Measurements from ENCODE around the gene MACROD2.

- TF ChIP-seq CTCF (conservative IDR thresholded peaks at IDR 0.05 in 1 of 2, IDR thresholded peaks at IDR 0.05 in 1 of 2; ENCODE audit: extremely low read depth in 1 of 2, insufficient read depth in 1 of 2, low read depth in 1 of 2, low read length in 2 of 2) (no peak), EZH2 (IDR thresholded peaks at IDR 0.05; ENCODE audit: borderline replicate concordance, low read length) (no peak)
Measured at GRCh38 chr20:14956026-14956425, 960.7 kb downstream of the MACROD2 start.

Data from mammary epithelial cell (primary cell).